HepG2 (cell line): ENCODE data around the gene CFL1. TPM values are rescaled to one million over a fixed set of nuclear protein-coding genes. Genes with fewer than 3 reads are reported as not detected.

Experiments
- ATAC-seq: fragments of 200-7000 bp; cut with Tn5 transposase; 3 replicates; pipeline ENCODE4 v1.9.1; 2020; ENCODE audit warnings: mild to moderate bottlenecking, moderate library complexity
- BruUV-seq: library from RNA; stranded (reverse); fragments of 400-500 nt; replicated peaks from 2 replicates; lab custom pipeline; 2021; lab: Mats Ljungman, UMichigan
- CTCF ChIA-PET: fragments of 300-600 bp; formaldehyde crosslinking; extraction: SDS; loops from one replicate; lab custom pipeline; 2021; ENCODE audit warnings: low total read pairs, inconsistent platforms, low intra/inter-chr PET ratio; lab: Yijun Ruan, JAX
- POLR2A ChIA-PET: fragments of 350-600 bp; sonication (Branson Sonifier 250); formaldehyde crosslinking; loops from one replicate; lab custom pipeline; 2020; ENCODE audit warnings: antibody characterized with exemption, inconsistent platforms; lab: Yijun Ruan, JAX
- DNase-seq: peaks from one replicate; pipeline ENCODE4 v3.0.0-alpha.2; 2015; ENCODE audit warnings: low spot score
- FAIRE-seq: peaks from 3 replicates; lab custom pipeline; 2011; peaks lifted over from hg19 to GRCh38; lab: Jason Lieb, UNC
- H2AFZ ChIP-seq: one replicate; pipeline ENCODE4 v1.6.1; 2011; ENCODE audit warnings: low read length, inconsistent platforms
- H3K27ac ChIP-seq: fragments of 300-600 bp; 3 replicates; pipeline ENCODE4 v1.8.0; 2011; ENCODE audit warnings: mixed run types, mild to moderate bottlenecking, mixed read lengths, low read length, inconsistent platforms; ENCODE audit not compliant: insufficient read depth; ENCODE audit errors: extremely low read length
- H3K27me3 ChIP-seq, 2 experiments: fragments of 200-600 bp in 1 of 2; 2 replicates in 1 of 2; 3 replicates in 1 of 2; pipeline versions ENCODE4 v1.6.0 to v1.8.0; 2011; ENCODE audit warnings: low read length in 2 of 2, mild to moderate bottlenecking in 2 of 2, moderate library complexity in 2 of 2, inconsistent platforms in 1 of 2; ENCODE audit not compliant: insufficient read depth in 2 of 2, control insufficient read depth in 1 of 2
- H3K36me3 ChIP-seq, 2 experiments: fragments of 200-600 bp in 1 of 2; replicated peaks in 1 of 2; 2 replicates in 1 of 2; 3 replicates in 1 of 2; pipeline versions ENCODE4 v1.5.1 to v1.8.0; 2011; ENCODE audit warnings: low read length in 2 of 2, inconsistent platforms in 1 of 2; ENCODE audit not compliant: insufficient read depth in 2 of 2, control insufficient read depth in 1 of 2
- H3K4me1 ChIP-seq: 2 replicates; pipeline ENCODE4 v1.5.1; 2012; ENCODE audit warnings: low read length, inconsistent platforms; ENCODE audit not compliant: insufficient read depth
- H3K4me2 ChIP-seq: 2 replicates; pipeline ENCODE4 v1.6.0; 2011; ENCODE audit warnings: low read depth, low read length, inconsistent platforms
- H3K4me3 ChIP-seq, 3 experiments: fragments of 200-600 bp in 1 of 3; sonication (generic), shearing (Covaris generic) in 1 of 3; replicated peaks in 1 of 3; 2 replicates each; pipeline ENCODE4 v1.5.1; 2011 to 2016; ENCODE audit warnings: low read length in 3 of 3, inconsistent platforms in 2 of 3, low read depth in 2 of 3, mild to moderate bottlenecking in 2 of 3, control low read depth in 1 of 3, mixed read lengths in 1 of 3; ENCODE audit not compliant: insufficient read depth in 1 of 3
- H3K79me2 ChIP-seq: one replicate; pipeline ENCODE4 v1.6.1; 2011; ENCODE audit warnings: low read length, inconsistent platforms; ENCODE audit not compliant: insufficient read depth
- H3K9ac ChIP-seq: 2 replicates; pipeline ENCODE4 v1.6.0; 2011; ENCODE audit warnings: mild to moderate bottlenecking, low read depth, low read length, inconsistent platforms; ENCODE audit not compliant: insufficient read depth
- H3K9me3 ChIP-seq: 2 replicates; pipeline ENCODE4 v1.5.1; 2012; ENCODE audit warnings: mild to moderate bottlenecking, low read length
- H4K20me1 ChIP-seq: 2 replicates; pipeline ENCODE4 v1.6.0; 2011; ENCODE audit warnings: inconsistent platforms, mild to moderate bottlenecking, low read length, moderate library complexity; ENCODE audit not compliant: insufficient read depth
- DR1 ChIP-seq: sonication (generic); formaldehyde crosslinking; IDR thresholded peaks from 2 replicates; pipeline ENCODE4 v1.8.0; 2021; ENCODE audit warnings: mild to moderate bottlenecking, missing genetic modification reagents, inconsistent platforms
- FOXO1 ChIP-seq: sonication (generic); formaldehyde crosslinking; IDR thresholded peaks from 2 replicates; pipeline ENCODE4 v1.4.0; 2020; ENCODE audit warnings: missing genetic modification reagents
- GATA4 ChIP-seq: sonication (generic); IDR thresholded peaks from 2 replicates; pipeline ENCODE4 v1.6.1; 2016; ENCODE audit warnings: antibody characterized with exemption, low read depth, borderline replicate concordance
- GLMP ChIP-seq: sonication (generic); formaldehyde crosslinking; IDR thresholded peaks from 2 replicates; pipeline ENCODE4 v1.9.0; 2021; ENCODE audit warnings: missing genetic modification reagents, mild to moderate bottlenecking, borderline replicate concordance
- GMEB2 ChIP-seq: IDR thresholded peaks from 2 replicates; pipeline ENCODE4 v1.6.1; 2016; ENCODE audit warnings: missing biosample characterization, missing genetic modification reagents, low read depth
- HES4 ChIP-seq: sonication (generic); formaldehyde crosslinking; IDR thresholded peaks from 2 replicates; pipeline ENCODE4 v1.9.0; 2021; ENCODE audit warnings: mild to moderate bottlenecking, missing genetic modification reagents, borderline replicate concordance
- MIER3 ChIP-seq: IDR thresholded peaks from 2 replicates; pipeline ENCODE4 v1.6.1; 2016; ENCODE audit warnings: missing compliant biosample characterization, borderline replicate concordance
- NFE2L2 ChIP-seq: fragments of 150-350 bp; IDR thresholded peaks from 2 replicates; pipeline ENCODE4 v1.6.1; 2014; ENCODE audit warnings: low read length
- NFYC ChIP-seq: IDR thresholded peaks from 2 replicates; pipeline ENCODE4 v1.6.1; 2016; ENCODE audit warnings: missing genetic modification reagents, missing compliant biosample characterization
- REL ChIP-seq: sonication (generic); formaldehyde crosslinking; conservative IDR thresholded peaks from 2 replicates; pipeline ENCODE4 v1.8.0; 2022; ENCODE audit warnings: mild to moderate bottlenecking, missing genetic modification reagents, moderate library complexity
- TGIF2 ChIP-seq: IDR thresholded peaks from 2 replicates; pipeline ENCODE4 v1.6.1; 2016; ENCODE audit warnings: control low read depth, missing compliant biosample characterization
- ZNF232 ChIP-seq: sonication (generic); formaldehyde crosslinking; IDR thresholded peaks from 2 replicates; pipeline ENCODE4 v1.4.0; 2020; ENCODE audit warnings: missing genetic modification reagents, borderline replicate concordance
- ZNF460 ChIP-seq: sonication (generic); formaldehyde crosslinking; IDR thresholded peaks from 2 replicates; pipeline ENCODE4 v1.5.1; 2020; ENCODE audit warnings: missing genetic modification reagents, mild to moderate bottlenecking, borderline replicate concordance
- ZNF839 ChIP-seq: sonication (generic); formaldehyde crosslinking; IDR thresholded peaks from 2 replicates; pipeline ENCODE4 v1.4.0; 2020; ENCODE audit warnings: missing genetic modification reagents, mild to moderate bottlenecking, borderline replicate concordance
- WGBS: methylation state at CpG from one replicate; pipeline ENCODE4 v1.1.6; 2017; ENCODE audit warnings: low lambda C conversion rate; 5-methylcytosine and 5-hydroxymethylcytosine counted together
- in situ Hi-C: cut with HindIII; loops from 2 replicates; pipeline ENCODE4 v1.10.0; 2017; ENCODE audit warnings: low pct_unique_long_range_greater_than_20kb; ENCODE audit not compliant: extremely low pct_ligation_motif_present
- intact Hi-C: fragments of 100-400 bp; cut with micrococcal nuclease; formaldehyde crosslinking; loops from one replicate; pipeline ENCODE4 v1.10.0; 2022; ENCODE audit not compliant: unreplicated experiment
- polyA plus RNA-seq, 8 experiments: library from polyadenylated mRNA; depleted of rRNA in 3 of 8; stranded (reverse) in 7 of 8; unstranded in 1 of 8; fragments of >200 nt; fragmentation: Illumina TruSeq in 4 of 8; extraction: Trizol in 4 of 8; gene quantifications; 2 replicates each; pipeline versions ENCODE4 v1.2.1 to v1.2.3, GENCODE V29; 2011 to 2016; ENCODE audit warnings: low read depth in 4 of 8, missing spikeins in 1 of 8, mixed read lengths in 1 of 8; ENCODE audit not compliant: insufficient read depth in 1 of 8
- total RNA-seq, 5 experiments: library from RNA; depleted of rRNA; stranded (reverse); fragments of >200 nt; fragmentation: Illumina TruSeq; extraction: Trizol; gene quantifications; 2 replicates each; pipeline ENCODE4 v1.2.3, GENCODE V29; 2016; ENCODE audit warnings: low read depth in 1 of 5

Gene CFL1
- total and polyA plus RNA-seq, 2 of the 13 experiments (the other 11 are each of a cell fraction or from before 2014, with no cell fraction given): 379 to 383 TPM

- no peak overlapping the region for H2AFZ ChIP-seq
- no peak overlapping the region for H3K4me3 ChIP-seq
- ChIA-PET POLR2A (no interaction called here), CTCF (no interaction called here)
- in situ Hi-C loops: no loop called here
- no TSS peak for BruUV-seq
- WGBS: 19% methylated on average over 17 of the region's 20 CpGs
- DNase-seq (no peak), ATAC-seq (peak; percentile 18; the same call in 1 of the 3 replicates), FAIRE-seq (no peak)
- no peaks in the 10 kb centered on the region for H3K79me2 ChIP-seq
- H3K4me1 ChIP-seq: no peaks in the 10 kb centered on the region
- no peak overlapping the region for H3K9ac ChIP-seq
- peaks cover 13 to 64% of the 10 kb centered on the region in 2 experiments; a peak in 4 of 5 replicates for H3K27me3 ChIP-seq
- no peak overlapping the region for H3K27ac ChIP-seq
- H3K4me2 ChIP-seq: no peak overlapping the region
- no peaks in the 10 kb centered on the region for H3K9me3 ChIP-seq
- TF ChIP-seq ZNF460 (CRISPR knock-in tag): no peak
- no peak for TF ChIP-seq REL
- TF ChIP-seq MIER3 (CRISPR knock-in tag): no peak
- no peak for TF ChIP-seq GATA4
- TF ChIP-seq FOXO1 (CRISPR knock-in tag): no peak
- TF ChIP-seq NFYC (CRISPR knock-in tag): no peak
- no peak for TF ChIP-seq ZNF232 (CRISPR knock-in tag)
- intact Hi-C loops: no loop called here
- H4K20me1 ChIP-seq: no peaks in the 10 kb centered on the region
- no peaks in the 10 kb centered on the region for H3K36me3 ChIP-seq
These were observed 49.1 kb downstream of the CFL1 start for GRCh38 chr11:65808744-65809341.

DNA sequence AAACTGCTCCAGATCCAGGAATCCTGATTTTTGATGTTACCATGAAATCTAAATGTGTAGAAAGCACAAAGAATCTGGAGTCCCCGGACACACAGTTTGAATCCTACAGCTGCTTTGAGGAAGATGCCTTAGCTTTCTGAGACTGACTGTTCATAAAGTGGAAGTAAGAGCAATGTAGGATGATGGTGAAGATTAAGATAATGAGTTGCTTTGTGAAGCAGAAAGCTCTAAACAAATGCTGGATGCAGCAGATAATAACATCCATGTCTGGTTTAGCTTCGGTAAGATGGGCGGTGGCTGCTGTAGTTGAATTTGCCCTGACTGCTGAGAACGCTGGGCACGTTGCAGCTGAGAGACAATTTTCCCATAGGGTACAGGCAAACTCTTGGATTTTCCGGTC lies 51.0 kb downstream of the CFL1 start:
- 36% methylated on average over 6 of the region's 6 CpGs for WGBS
- in situ Hi-C loops (no loop called here), intact Hi-C loops (no loop called here)
- no peaks in the 10 kb centered on the region for H3K4me1 ChIP-seq
- DNase-seq (no peak), ATAC-seq (no peak), FAIRE-seq (no peak)
- H3K9me3 ChIP-seq: no peaks in the 10 kb centered on the region
- H3K9ac ChIP-seq: no peak overlapping the region
- ChIA-PET POLR2A (no interaction called here), CTCF (no interaction called here)
- H3K36me3 ChIP-seq: no peaks in the 10 kb centered on the region
- peaks cover 14 to 63% of the 10 kb centered on the region in 2 experiments; a peak in 4 of 5 replicates for H3K27me3 ChIP-seq
- no peak overlapping the region for H3K4me2 ChIP-seq
- BruUV-seq: no TSS peak
- no peak overlapping the region for H3K27ac ChIP-seq
- H3K4me3 ChIP-seq: no peak overlapping the region
- no peaks in the 10 kb centered on the region for H4K20me1 ChIP-seq
- no peak overlapping the region for H2AFZ ChIP-seq
- no peaks in the 10 kb centered on the region for H3K79me2 ChIP-seq
- TF ChIP-seq TGIF2 (no peak), HES4 (CRISPR knock-in tag) (no peak), ZNF839 (CRISPR knock-in tag) (no peak), GLMP (CRISPR knock-in tag) (no peak), GMEB2 (CRISPR knock-in tag) (no peak), NFE2L2 (no peak), DR1 (CRISPR knock-in tag) (no peak)
